Thoracic aorta (tissue), 2 donors: ENCODE measurements around the gene TOE1. TPM values are rescaled to one million over a fixed set of nuclear protein-coding genes. Genes with fewer than 3 reads are reported as not detected.

Experiments
- ATAC-seq: fragments of 150-250 bp; one replicate; pipeline ENCODE4 v1.8.0; 2017; ENCODE audit warnings: low read depth; ENCODE audit not compliant: insufficient number of reproducible peaks, low FRiP score
- DNase-seq: peaks from one replicate; pipeline ENCODE4 v3.0.0-alpha.2; 2020; ENCODE audit warnings: low spot score
- H3K27ac ChIP-seq, 2 donors: fragments of 200-600 bp; sonication (generic); 1 replicate in 1 of 2; 2 replicates in 1 of 2; pipeline ENCODE4 v1.5.1; 2016; ENCODE audit warnings: mild to moderate bottlenecking in 2 of 2, moderate library complexity in 2 of 2
- H3K27me3 ChIP-seq: fragments of 200-600 bp; sonication (generic); replicated peaks from 2 replicates; pipeline ENCODE4 v1.6.0; 2016; ENCODE audit warnings: mild to moderate bottlenecking; ENCODE audit not compliant: insufficient read depth
- H3K36me3 ChIP-seq: fragments of 200-600 bp; sonication (generic); one replicate; pipeline ENCODE4 v1.5.1; 2016
- H3K4me1 ChIP-seq, 2 donors: fragments of 200-600 bp; sonication (generic); 1 replicate in 1 of 2; 2 replicates in 1 of 2; pipeline versions ENCODE4 v1.5.1 to v1.6.0; 2016; ENCODE audit warnings: low read depth in 2 of 2, mild to moderate bottlenecking in 1 of 2; ENCODE audit not compliant: control insufficient read depth in 1 of 2
- H3K4me3 ChIP-seq: fragments of 200-600 bp; sonication (generic); 2 replicates; pipeline ENCODE4 v1.5.1; 2016; ENCODE audit warnings: mild to moderate bottlenecking
- H3K9me3 ChIP-seq: fragments of 200-600 bp; sonication (generic); 2 replicates; pipeline ENCODE4 v1.5.1; 2016
- CTCF ChIP-seq: fragments of 200-600 bp; sonication (generic); IDR thresholded peaks from one replicate; pipeline ENCODE4 v1.5.1; 2019; ENCODE audit warnings: antibody characterized with exemption
- total RNA-seq, 2 donors: library from RNA; depleted of rRNA; stranded (reverse); fragments of >200 nt; gene quantifications; one replicate each; pipeline versions ENCODE4 v1.1.0 to v1.2.3, GENCODE V29; 2016

TOE1 gene
- total RNA-seq, 2 donors from 2014 or later = 4.7 to 10.5 TPM

- Histone ChIP-seq H3K27ac (no peak within 1 kb of the TSS), H3K36me3 (peaks cover 17% of the 10 kb centered on the region)
- no peak for DNase-seq
Measured at GRCh38 chr1:45326627-45327623, 13.0 kb upstream of the TOE1 start, which contains the start of gene HPDL. Gene HPDL, plus strand, starts transcription at chr1:45326895. Its CDS starts 254 bp downstream, at chr1:45327149.

GRCh38 chr1:45327644-45328515 lies 12.1 kb upstream of the TOE1 start:
- no peak overlapping the region for H3K27ac ChIP-seq
- no peaks in the 10 kb centered on the region for H3K27me3 ChIP-seq
- peaks cover 3 to 9% of the 10 kb centered on the region in 2 donors for H3K4me1 ChIP-seq
- peaks cover 27% of the 10 kb centered on the region for H3K36me3 ChIP-seq
- peak overlapping the region; percentile 78 for H3K4me3 ChIP-seq
- TF ChIP-seq CTCF = no peak
- no peak for DNase-seq
- ATAC-seq = no peak
- no peaks in the 10 kb centered on the region for H3K9me3 ChIP-seq

More at GRCh38 chr1:45326627-45327623, 13.0 kb upstream of the TOE1 start, which contains the start of gene HPDL:
- Histone ChIP-seq H3K27me3 (no peaks in the 10 kb centered on the region), H3K4me1 (peaks cover 3 to 9% of the 10 kb centered on the region in 2 donors), H3K9me3 (no peaks in the 10 kb centered on the region), H3K4me3 (peak within 1 kb of the TSS; percentile 78)
- TF ChIP-seq CTCF = no peak
- ATAC-seq = no peak

GRCh38 chr1:45328680-45329079 lies 11.3 kb upstream of the TOE1 start:
- Histone ChIP-seq H3K9me3 (no peaks in the 10 kb centered on the region), H3K36me3 (peaks cover 35% of the 10 kb centered on the region), H3K27ac (no peak overlapping the region), H3K4me3 (no peak overlapping the region), H3K4me1 (peaks cover 3 to 9% of the 10 kb centered on the region in 2 donors), H3K27me3 (no peaks in the 10 kb centered on the region)
- no peak for TF ChIP-seq CTCF
- no peak for ATAC-seq
- DNase-seq = no peak

- DNase-seq = no peak
- no peak overlapping the region for H3K4me3 ChIP-seq
- no peak for TF ChIP-seq CTCF
- no peak overlapping the region for H3K27ac ChIP-seq
- peaks cover 40% of the 10 kb centered on the region for H3K36me3 ChIP-seq
- no peaks in the 10 kb centered on the region for H3K27me3 ChIP-seq
- ATAC-seq = no peak
- peaks cover 3 to 9% of the 10 kb centered on the region in 2 donors for H3K4me1 ChIP-seq
- no peaks in the 10 kb centered on the region for H3K9me3 ChIP-seq
Measured at GRCh38 chr1:45329445-45329844, 10.5 kb upstream of the TOE1 start.
